Measurements from ENCODE around the gene PPFIBP1. TPM values are rescaled to one million over a fixed set of nuclear protein-coding genes. Genes with fewer than 3 reads are reported as not detected.

PPFIBP1 gene
- total RNA-seq, 1 donor from 2014 or later = 184 TPM

DNA sequence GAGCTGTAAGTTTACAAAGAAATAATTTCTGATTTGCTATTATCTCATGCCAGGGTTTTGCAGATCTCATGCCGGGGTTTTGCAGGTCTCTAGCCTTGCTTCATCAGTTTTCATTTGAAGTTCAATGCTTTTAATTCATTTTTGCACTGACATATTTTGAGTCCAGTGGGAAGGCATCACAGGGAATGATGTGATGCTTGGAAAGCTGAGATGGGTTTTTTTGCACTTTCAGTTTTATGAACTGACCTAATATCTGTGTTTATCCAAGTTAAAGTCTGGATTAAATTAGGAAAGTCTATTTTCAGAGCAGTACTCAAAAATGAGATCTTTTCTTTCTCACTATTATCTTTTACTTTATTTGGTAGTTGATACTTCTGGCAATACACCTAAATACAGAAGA, 148.6 kb downstream of the PPFIBP1 start:
- Mint-ChIP-seq H3K27ac (ENCODE audit: unreplicated experiment) (no peak overlapping the region), H3K4me1 (ENCODE audit: unreplicated experiment) (no peaks in the 10 kb centered on the region), H3K9me3 (ENCODE audit: unreplicated experiment) (no peaks in the 10 kb centered on the region), H3K36me3 (ENCODE audit: low read depth, unreplicated experiment) (peaks cover 42% of the 10 kb centered on the region), H3K4me3 (ENCODE audit: unreplicated experiment) (no peak overlapping the region), H3K27me3 (ENCODE audit: unreplicated experiment) (peaks cover 2% of the 10 kb centered on the region)
- TF ChIP-seq, protein P1, sequence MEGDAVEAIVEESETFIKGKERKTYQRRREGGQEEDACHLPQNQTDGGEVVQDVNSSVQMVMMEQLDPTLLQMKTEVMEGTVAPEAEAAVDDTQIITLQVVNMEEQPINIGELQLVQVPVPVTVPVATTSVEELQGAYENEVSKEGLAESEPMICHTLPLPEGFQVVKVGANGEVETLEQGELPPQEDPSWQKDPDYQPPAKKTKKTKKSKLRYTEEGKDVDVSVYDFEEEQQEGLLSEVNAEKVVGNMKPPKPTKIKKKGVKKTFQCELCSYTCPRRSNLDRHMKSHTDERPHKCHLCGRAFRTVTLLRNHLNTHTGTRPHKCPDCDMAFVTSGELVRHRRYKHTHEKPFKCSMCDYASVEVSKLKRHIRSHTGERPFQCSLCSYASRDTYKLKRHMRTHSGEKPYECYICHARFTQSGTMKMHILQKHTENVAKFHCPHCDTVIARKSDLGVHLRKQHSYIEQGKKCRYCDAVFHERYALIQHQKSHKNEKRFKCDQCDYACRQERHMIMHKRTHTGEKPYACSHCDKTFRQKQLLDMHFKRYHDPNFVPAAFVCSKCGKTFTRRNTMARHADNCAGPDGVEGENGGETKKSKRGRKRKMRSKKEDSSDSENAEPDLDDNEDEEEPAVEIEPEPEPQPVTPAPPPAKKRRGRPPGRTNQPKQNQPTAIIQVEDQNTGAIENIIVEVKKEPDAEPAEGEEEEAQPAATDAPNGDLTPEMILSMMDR (IDR thresholded peaks at IDR 0.05; ENCODE audit: unreplicated experiment) = no peak
- DNase-seq (ENCODE audit: low spot score) = no peak

DNA sequence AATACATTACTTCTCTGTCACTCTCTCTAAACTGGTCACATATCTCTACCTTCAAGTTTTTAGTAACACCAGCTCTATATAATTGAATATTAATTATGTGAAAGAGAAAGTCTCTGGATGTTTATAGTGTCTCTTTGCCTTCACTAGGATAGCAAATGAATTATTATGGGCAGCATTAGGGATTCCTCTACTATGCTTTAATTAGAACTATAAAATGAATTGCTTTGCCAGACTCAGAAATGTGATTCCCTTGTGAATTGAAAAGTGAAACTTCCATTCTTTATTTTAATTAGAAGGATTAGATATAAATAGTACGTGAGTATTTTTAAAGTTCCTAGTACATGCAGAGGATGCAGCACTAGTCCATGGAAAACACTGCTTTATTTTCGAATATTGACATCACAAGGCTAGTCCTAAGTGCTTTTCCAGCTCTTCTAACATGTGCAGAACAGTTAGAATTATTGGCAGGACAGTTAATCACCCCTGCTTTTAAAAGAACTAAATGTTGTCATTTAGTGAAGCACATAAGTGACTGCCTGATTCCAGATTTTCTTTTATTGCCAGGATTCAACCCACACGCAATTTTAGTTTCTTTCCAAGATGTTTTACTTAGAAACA, 149.2 kb downstream of the PPFIBP1 start:
- Mint-ChIP-seq H3K36me3 (ENCODE audit: low read depth, unreplicated experiment) (peaks cover 43% of the 10 kb centered on the region), H3K27me3 (ENCODE audit: unreplicated experiment) (peaks cover 2% of the 10 kb centered on the region), H3K4me3 (ENCODE audit: unreplicated experiment) (no peak overlapping the region), H3K27ac (ENCODE audit: unreplicated experiment) (no peak overlapping the region), H3K9me3 (ENCODE audit: unreplicated experiment) (no peaks in the 10 kb centered on the region), H3K4me1 (ENCODE audit: unreplicated experiment) (no peaks in the 10 kb centered on the region)
- no peak for DNase-seq (ENCODE audit: low spot score)
- TF ChIP-seq, protein P1 (IDR thresholded peaks at IDR 0.05; ENCODE audit: unreplicated experiment) = no peak

DNA sequence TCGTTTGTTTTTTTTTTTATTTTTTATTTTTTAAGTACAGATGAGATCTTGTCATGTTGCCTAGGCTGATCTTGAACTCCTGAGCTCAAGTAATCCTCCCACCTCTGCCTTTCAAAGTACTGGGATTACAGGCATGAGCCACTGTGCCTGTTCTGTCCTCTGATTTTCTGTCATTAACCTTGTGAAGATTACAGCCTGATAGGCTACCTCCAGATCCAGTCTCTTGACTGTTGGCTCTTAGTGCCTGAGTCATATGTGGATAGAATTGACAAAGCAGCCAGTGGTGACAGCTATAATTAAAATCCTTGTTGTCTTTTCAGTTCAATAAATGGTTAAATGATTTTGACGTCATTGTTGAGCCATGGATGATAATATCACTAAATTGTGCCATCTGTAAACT, 151.0 kb downstream of the PPFIBP1 start:
- H3K27ac Mint-ChIP-seq (ENCODE audit: unreplicated experiment) = no peak overlapping the region
- H3K4me1 Mint-ChIP-seq (ENCODE audit: unreplicated experiment) = no peaks in the 10 kb centered on the region
- peaks cover 43% of the 10 kb centered on the region for H3K36me3 Mint-ChIP-seq (ENCODE audit: low read depth, unreplicated experiment)

DNA sequence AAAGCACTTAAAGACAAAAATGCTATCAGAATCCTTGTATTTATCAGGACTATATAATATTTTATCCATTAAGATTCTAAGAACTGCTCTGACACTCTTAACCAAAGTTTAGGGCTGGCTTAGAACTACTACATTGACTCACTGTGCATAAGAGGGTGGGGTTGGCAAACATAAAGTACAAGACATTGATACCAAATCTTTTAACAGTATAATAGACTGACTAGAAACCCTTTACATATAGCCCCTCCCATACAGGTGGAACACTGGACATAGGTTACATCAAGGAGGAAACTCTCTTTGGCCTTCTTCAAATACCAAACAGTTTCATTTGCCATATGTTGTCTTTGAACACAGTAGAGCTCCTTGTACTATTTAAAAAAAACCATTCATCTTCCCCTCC, 156.6 kb downstream of the PPFIBP1 start:
- no peaks in the 10 kb centered on the region for H3K4me1 Mint-ChIP-seq (ENCODE audit: unreplicated experiment)
- peaks cover 2% of the 10 kb centered on the region for H3K27me3 Mint-ChIP-seq (ENCODE audit: unreplicated experiment)
- TF ChIP-seq, protein P1 (IDR thresholded peaks at IDR 0.05; ENCODE audit: unreplicated experiment) = no peak
- no peak overlapping the region for H3K4me3 Mint-ChIP-seq (ENCODE audit: unreplicated experiment)
- H3K36me3 Mint-ChIP-seq (ENCODE audit: low read depth, unreplicated experiment) = peaks cover 52% of the 10 kb centered on the region
- H3K9me3 Mint-ChIP-seq (ENCODE audit: unreplicated experiment) = no peaks in the 10 kb centered on the region
- H3K27ac Mint-ChIP-seq (ENCODE audit: unreplicated experiment) = no peak overlapping the region
- no peak for DNase-seq (ENCODE audit: low spot score)

More for the DNA sequence above, 151.0 kb downstream of the PPFIBP1 start:
- Mint-ChIP-seq H3K9me3 (ENCODE audit: unreplicated experiment) (no peaks in the 10 kb centered on the region), H3K4me3 (ENCODE audit: unreplicated experiment) (no peak overlapping the region), H3K27me3 (ENCODE audit: unreplicated experiment) (peaks cover 2% of the 10 kb centered on the region)
- no peak for DNase-seq (ENCODE audit: low spot score)
- TF ChIP-seq, protein P1 (IDR thresholded peaks at IDR 0.05; ENCODE audit: unreplicated experiment) = no peak

DNA sequence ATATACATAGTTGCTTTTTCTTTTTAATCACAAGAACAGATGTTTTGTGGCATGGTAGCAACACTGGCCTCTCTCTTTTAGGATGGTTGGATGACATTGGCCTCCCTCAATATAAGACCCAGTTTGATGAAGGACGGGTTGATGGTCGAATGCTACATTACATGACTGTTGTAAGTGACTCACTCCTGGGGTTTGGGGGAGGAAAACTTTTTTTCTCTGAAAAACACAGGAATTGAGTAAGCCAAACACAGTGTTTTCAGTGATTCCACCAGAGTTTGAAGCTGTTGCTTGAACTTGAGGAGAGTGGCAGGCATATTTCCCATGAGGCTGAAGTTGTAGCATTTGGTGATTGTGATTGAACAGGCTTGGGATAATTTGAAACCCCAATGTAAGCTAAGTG, 158.5 kb downstream of the PPFIBP1 start:
- Mint-ChIP-seq H3K4me1 (ENCODE audit: unreplicated experiment) (no peaks in the 10 kb centered on the region), H3K27me3 (ENCODE audit: unreplicated experiment) (peaks cover 2% of the 10 kb centered on the region), H3K36me3 (ENCODE audit: low read depth, unreplicated experiment) (peaks cover 46% of the 10 kb centered on the region), H3K9me3 (ENCODE audit: unreplicated experiment) (no peaks in the 10 kb centered on the region), H3K27ac (ENCODE audit: unreplicated experiment) (no peak overlapping the region), H3K4me3 (ENCODE audit: unreplicated experiment) (no peak overlapping the region)
- TF ChIP-seq, protein P1 (IDR thresholded peaks at IDR 0.05; ENCODE audit: unreplicated experiment) = no peak
- DNase-seq (ENCODE audit: low spot score) = no peak
